ENCODE data around the gene CCDC57.

CCDC57 gene

DNA sequence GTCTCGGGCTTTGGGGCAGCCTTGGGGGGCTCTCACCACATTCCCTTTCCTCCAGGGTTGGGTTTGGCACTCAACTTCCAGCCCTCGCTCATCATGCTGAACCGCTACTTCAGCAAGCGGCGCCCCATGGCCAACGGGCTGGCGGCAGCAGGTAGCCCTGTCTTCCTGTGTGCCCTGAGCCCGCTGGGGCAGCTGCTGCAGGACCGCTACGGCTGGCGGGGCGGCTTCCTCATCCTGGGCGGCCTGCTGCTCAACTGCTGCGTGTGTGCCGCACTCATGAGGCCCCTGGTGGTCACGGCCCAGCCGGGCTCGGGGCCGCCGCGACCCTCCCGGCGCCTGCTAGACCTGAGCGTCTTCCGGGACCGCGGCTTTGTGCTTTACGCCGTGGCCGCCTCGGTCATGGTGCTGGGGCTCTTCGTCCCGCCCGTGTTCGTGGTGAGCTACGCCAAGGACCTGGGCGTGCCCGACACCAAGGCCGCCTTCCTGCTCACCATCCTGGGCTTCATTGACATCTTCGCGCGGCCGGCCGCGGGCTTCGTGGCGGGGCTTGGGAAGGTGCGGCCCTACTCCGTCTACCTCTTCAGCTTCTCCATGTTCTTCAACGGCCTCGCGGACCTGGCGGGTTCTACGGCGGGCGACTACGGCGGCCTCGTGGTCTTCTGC is 24.6 kb upstream of the CCDC57 start:
- in situ Hi-C loops (cut with HindIII; ENCODE audit: low sequenced_read_pairs), result no loop called here

DNA sequence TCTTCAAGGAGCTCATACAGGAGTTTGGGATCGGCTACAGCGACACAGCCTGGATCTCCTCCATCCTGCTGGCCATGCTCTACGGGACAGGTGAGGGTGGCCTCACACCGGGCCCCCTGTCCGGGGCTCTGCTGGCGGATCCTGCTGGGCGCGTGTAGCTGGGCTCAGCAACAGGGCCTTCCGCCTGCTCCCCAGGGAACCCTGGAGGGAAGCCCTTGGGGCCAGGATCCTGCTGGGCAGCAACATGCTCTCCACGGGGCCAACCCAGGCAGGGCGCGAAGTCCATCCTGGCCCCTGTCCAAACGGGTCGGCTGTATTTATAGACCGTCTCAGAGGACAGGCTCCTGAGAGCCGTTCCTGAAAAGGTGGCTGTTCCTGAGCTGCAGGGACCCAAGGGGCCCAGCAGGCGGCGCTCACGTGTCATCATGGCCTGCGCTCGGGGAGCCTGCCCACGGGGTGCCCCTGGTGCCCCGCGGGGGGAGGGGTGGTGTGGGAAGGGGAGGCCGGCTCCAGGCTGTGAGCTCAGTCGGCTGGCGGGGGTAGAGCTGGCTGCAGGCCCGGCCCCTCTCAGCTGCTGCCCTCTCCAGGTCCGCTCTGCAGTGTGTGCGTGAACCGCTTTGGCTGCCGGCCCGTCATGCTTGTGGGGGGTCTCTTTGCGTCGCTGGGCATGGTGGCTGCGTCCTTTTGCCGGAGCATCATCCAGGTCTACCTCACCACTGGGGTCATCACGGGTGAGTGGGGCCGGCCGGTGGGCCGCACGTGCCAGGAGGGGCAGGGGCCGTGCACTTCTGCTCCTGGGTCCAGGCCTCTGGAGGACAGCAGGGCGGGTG is 23.7 kb upstream of the CCDC57 start:
- in situ Hi-C loops (cut with HindIII; ENCODE audit: low sequenced_read_pairs), result no loop called here

DNA sequence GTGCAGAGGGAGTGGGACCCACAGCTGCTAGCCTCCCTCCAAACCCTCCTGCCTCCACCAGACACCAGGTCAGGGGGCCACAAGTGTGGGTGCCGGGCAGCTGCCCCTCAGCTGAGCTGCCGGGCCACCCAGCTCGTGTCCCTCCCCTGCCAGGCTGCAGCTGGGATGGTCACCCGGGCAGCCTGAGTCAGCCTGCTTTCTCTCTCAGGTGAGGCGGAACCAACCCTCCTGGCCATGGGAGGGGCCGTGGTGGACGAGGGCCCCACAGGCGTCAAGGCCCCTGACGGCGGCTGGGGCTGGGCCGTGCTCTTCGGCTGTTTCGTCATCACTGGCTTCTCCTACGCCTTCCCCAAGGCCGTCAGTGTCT is 23.1 kb upstream of the CCDC57 start:
- in situ Hi-C loops (cut with HindIII; ENCODE audit: low sequenced_read_pairs), result no loop called here

- in situ Hi-C loops (cut with HindIII; ENCODE audit: low sequenced_read_pairs), result no loop called here
Observed at GRCh38 chr17:82235056-82235774, 22.6 kb upstream of the CCDC57 start.

DNA sequence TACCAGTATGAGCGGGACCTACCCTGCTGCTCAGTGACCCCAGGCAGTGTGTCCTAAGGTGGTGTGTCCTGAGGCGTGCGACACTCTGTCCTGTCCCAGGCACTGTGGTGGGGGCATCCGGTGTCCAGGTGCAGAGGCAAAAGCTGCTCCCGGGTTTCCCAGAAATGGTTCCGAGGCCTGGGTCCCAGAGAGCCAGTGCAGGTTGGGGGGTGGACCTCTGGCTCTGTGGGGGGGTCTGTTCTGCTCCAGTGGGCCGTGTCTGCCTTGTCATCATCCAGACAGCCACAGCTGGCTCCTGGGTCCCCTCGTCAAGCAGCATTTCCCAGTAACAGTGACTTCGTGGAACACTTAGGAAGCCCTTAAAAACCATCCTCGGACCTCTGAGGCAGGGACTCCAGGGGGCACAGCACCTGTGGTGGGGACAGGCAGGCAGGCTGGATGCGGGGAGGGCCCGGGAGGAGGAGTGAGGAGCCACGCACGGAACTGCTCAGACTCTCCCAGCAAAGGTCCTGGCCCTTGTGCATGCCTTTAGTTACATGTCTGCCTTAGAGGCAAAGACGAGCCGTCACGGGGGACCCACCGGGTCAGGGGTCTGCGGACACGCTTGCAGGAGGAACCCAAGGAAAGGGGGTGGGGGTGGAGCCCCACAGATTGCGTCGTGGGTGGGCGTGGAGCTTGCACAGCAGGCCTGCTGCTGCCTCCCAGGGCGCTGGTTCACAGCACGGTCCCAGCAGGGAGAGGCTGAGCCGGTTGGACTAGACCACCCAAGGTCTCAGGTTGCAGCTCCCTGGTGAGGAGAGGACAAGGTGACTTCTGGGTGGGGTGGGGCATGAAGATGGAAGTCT is 21.8 kb upstream of the CCDC57 start:
- in situ Hi-C loops (cut with HindIII; ENCODE audit: low sequenced_read_pairs), result no loop called here

DNA sequence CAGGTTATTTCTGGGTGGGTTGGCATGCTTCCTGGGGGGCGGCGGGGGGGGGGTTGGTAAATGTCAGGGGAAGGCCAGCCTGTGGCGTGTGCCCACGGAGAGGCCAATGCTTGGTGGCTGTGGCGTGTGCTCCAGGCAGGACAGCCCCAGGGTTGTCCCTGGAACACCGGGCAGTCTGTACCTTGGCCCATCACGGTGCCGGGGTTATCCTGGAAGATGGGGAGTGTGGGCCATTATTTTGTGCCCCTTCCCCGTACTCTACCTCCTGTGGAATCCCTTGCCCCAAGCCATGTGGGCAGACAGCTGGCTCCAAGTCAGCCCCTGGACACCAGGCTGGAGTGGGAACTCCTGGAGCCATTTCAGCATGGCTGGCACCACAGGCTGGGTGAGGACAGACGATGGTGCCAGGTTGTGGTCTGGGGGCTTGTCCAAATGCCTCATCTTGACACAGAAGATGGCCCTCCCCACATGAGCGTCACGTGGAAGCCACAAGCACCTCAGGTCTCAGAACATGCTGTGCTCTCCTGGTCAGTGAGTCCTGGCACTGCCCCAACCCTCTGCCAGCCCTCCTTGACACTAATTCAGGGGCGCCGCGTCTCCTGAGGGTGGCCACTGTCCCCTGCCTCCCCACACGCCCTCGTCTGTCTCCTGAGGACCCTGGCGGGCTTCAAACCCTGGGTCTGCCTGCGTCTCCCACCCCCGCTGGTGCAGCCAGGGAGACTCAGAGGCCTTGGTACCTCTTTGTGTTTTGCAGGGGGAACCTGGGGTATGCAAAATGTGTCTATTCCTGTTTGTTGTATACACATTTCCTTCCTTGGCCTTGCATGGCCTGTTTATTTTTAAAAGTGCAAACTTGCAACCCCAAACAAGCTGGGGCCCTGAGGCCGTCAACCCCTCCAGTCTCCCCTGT is 20.5 kb upstream of the CCDC57 start:
- in situ Hi-C loops (cut with HindIII; ENCODE audit: low sequenced_read_pairs), result no loop called here

DNA sequence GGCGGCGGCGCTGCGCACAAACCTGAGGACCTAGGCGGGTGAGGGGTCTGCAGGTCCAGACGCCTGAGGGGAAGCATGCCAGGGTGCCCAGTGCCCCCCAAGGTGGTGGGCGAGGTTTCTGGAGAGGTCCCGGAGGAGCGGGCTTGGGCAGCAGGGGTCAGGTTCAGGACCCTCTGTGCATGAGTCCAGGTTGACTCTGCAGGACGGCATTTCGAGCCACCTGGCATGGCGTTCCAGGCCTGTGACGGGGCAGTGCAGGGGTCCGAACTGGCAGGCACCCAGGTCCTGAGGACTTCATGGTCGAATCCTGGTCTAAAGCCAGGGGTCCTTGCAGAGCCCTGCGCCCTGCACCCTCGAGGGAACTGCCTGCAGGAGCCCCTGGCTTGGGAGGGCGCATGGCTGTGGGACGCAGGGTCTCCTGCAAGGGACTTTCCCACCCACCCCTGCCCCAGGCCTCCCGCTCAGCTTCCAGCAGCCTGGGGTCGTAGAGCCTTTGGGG is 19.7 kb upstream of the CCDC57 start:
- in situ Hi-C loops (cut with HindIII; ENCODE audit: low sequenced_read_pairs), result no loop called here

DNA sequence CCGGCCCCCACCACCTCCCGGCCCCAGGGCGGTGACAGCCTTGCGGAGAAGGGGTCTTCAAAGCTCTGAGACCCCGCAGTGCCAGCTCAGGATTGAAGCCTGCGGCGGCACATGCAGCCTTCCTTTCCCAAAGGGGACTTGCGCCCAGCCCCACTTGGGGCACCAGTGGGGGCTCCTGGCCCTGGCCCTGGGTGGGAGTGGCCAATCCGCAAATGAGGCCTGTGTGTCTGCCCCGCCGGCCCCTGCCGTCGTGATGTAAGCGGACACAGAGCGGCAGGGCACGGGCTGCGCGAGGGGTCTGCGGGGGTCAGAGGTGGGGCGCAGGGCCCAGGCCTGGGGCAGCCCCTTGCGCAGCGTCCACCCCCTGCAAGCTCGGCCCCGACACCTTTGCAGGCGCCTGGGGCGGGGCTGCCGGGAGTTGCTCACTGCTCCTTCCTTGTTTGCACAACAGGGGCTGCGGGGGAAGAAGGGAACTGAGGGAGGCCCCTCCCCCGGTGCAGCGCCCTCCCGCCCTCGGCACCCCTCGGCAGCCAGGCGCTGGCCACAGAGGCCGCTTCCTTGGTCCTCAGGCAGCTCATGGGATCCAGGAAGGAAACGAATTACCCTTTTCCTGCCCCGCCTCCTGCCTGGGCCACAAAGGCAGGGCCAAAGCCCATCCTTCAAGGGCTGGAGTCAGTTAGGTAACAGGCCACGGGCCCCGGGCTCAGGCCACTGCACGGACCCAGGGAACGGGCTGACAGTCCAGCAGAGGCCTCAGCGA is 19.1 kb upstream of the CCDC57 start:
- in situ Hi-C loops (cut with HindIII; ENCODE audit: low sequenced_read_pairs), result no loop called here

DNA sequence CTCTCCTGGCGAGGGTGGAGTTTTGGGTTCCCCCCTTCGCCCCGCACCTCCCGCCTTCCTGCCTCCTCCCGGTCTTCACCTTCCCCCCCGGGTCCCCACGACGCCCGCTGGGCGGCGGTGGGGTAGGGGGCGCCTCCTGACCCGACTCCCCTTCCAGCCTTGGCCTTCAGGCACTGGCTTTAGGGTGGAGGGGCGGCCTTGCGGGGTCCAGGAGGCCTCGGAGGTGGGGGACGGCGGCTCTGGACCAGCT is 18.6 kb upstream of the CCDC57 start:
- in situ Hi-C loops (cut with HindIII; ENCODE audit: low sequenced_read_pairs), result no loop called here

- in situ Hi-C loops (cut with HindIII; ENCODE audit: low sequenced_read_pairs), result no loop called here
Observed at GRCh38 chr17:82230609-82231311, 18.1 kb upstream of the CCDC57 start.

DNA sequence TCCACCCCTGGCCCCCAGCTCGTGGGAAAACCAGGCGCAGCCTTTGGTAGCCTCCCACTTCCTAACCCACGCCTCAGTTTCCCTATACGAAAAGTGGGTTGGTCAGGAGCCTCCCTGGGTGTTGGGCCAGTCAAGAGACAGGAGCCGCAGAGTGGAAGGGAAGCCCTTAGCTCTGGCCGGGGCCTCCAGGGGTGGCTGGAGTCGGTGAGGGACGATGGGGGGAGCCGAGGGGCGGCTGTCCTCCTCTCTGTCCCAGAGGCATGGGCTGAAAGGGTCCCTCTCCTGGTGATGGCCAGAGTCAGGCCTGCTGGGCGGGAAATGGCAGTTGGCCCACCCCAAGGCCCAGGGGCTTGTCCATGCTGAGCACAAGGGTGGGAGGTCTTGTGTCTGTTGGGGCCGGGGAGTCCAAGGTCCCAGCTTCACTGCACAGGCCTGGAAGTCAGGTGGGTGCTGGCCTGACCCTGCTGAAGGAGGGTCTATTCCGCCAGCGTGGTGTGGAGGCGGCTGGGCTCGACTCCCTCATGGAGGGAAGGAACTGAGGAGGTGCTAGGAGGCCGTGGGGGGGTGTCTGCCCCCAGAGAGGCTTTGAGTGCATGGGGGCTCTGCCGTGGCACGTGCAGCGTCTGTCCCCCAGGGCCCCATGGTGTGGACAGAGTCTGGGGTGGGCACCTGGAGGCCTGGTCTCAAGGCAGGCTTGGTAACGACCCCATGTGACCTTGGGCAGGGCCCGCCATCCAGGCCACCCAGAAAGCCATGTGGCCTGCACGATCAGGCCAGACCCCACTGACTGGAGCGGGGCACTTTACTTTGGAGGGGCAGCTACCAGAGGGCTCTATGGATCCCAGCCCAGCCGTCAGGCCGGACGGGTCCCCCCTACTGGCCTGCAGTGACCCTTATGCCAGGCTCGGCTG is 17.3 kb upstream of the CCDC57 start:
- in situ Hi-C loops (cut with HindIII; ENCODE audit: low sequenced_read_pairs), result no loop called here

DNA sequence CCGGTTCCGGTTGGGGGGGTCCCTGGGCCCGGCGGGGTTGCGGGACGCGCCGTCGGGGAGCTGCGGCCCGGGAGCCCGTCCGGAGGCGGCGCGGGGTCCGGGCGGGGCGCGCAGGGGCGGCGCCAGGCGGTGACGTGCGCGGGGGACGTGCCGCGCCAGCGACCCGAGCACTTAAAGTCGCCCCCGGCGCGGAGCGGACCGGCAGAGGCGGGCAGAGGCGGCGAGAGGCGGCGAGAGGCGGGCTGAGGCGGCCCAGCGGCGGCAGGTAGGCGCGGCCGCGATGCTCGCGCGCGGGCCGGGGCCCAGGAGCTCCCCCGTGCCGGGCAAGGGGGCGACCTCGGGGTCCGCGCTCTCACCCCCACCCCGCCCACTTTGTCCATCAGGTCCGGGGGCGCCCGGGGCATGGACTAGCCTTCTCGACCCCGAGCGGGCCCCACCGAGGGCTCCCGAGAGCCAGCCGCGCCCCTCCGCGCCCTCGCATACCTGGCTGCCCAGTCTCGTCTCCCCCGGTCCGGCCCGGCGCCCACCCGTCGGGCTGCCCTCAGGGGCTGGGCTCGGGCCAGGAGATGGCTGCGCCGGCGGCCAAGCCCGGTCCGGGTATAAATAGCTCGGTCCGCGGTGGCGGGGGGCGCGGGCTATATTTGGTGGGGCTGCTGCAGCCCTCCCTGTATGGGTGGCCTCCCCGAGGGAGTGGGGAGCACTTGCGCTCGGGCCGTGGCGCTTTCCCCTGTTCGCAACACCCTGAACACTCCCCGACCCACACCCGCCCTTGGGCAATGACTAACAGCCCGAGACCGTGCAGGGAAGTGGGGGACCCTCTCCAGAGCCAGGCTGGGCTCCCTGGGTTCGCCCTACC is 16.4 kb upstream of the CCDC57 start, which contains the start of gene SLC16A3:
TSS of gene SLC16A3 (plus strand) at position 201 of the 856 bp plus-strand sequence. CDS start 6,967 bp downstream, outside the sequence.
- in situ Hi-C loops (cut with HindIII; ENCODE audit: low sequenced_read_pairs), result no loop called here

GRCh38 chr17:82228278-82228841 is 15.7 kb upstream of the CCDC57 start:
- in situ Hi-C loops (cut with HindIII; ENCODE audit: low sequenced_read_pairs), result no loop called here

GRCh38 chr17:82227629-82228277 is 15.1 kb upstream of the CCDC57 start:
- in situ Hi-C loops (cut with HindIII; ENCODE audit: low sequenced_read_pairs), result no loop called here

DNA sequence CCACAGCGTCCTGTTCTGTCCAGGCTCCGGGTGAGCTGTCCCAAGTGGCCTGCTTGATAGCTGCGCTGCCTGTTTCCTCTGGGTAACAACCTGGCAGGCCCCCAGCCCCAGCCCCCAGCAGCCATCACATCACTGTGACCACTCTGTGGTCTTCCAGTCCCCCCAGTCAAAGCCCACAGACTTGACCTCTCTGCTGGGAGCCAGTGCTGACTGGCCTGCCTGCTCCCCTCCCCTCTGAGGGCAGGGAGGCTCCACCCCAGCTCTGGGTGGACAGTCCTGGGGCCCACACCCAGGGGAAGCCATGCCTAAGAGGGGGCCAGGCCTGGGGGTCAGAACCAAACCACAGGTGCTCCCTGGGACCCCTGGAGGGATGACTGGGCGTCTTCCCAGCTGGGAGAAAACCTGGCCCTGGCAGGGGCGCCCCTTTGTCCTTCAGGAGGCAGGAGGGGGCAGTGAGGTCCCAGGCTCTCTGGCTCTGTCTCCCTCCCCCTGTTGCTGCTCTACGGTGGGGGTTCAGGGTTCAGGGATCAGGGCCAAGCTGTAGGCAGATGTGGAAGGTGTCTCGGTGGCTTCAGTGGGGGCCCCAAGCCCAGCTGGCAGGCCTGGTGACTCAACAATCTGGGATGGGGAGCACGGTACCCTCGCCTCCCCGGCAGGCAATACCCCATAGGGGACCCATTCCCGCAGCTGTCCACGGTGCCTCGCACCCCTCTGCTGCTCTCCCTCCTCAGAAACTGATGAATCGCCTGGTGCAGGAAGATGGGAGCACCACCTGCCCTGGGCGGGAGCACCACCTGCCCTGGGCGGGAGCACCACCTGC is 14.4 kb upstream of the CCDC57 start:
- in situ Hi-C loops (cut with HindIII; ENCODE audit: low sequenced_read_pairs), result no loop called here

Data from endothelial cell of hepatic sinusoid (primary cell).